NCI-H1694 treated with DMSO at 0.1 percent for 48 hours (cell line): ENCODE results near the gene SLC6A6.
"Not testable (repeated sequence)": the region's sequence is repeated elsewhere in the genome, so short reads cannot be mapped to it uniquely, and the experiment has no call there.

ENCODE experiments used
- DNase-seq: peaks from one replicate; lab custom pipeline; 2025; lab: John Stamatoyannopoulos, UW

The SLC6A6 gene

DNA sequence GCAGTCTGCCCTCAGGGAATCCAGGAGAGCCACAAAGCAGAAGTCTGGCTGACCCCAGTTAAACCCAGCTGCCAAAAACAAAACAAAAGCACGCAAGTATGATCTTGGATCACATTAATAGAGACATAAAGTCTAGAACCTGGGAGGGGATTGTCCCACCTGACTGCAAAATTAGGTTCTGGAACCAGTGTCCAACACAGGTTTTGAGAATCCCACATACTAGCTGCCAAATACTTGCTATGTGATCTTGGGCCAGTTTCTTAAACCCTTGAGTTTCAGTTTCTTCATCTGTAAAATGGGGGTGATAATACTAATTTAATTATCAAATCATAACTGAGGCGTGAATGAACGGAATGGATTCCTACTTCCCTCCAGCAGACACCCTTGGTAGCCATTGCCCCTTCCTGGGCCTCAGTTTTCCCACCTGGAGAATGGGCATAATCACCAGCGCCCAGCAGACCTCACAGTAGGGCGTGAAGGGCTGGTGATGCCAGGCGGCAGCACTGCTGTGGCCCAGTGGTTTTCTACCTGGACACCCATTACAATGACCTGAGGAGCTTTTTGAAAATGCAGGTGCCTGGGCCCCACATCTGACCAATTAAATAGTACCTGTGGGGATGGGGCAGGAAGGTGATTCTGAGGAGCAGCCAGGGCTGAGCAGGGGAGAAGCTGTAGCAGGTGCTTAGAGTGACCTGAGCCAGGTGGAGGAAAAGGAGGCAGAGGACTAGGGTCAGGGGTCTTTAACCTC lies 105.5 kb downstream of the SLC6A6 start:
- no peak for DNase-seq

DNA sequence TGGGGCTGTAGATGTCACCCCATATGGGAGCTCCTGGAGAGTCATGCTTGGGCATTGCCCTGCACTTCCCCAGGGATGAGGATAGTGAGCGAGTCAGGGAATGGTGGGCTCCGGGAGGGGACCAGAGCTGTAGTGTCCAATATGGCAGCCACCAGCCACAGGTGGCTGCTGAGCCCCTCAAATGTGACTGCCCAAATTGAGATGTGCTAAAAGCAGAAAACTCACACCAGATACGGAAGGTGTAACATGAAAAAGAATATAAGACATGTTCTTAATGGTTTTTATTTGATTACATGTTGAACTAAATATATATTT lies 106.1 kb downstream of the SLC6A6 start:
- DNase-seq: no peak

DNA sequence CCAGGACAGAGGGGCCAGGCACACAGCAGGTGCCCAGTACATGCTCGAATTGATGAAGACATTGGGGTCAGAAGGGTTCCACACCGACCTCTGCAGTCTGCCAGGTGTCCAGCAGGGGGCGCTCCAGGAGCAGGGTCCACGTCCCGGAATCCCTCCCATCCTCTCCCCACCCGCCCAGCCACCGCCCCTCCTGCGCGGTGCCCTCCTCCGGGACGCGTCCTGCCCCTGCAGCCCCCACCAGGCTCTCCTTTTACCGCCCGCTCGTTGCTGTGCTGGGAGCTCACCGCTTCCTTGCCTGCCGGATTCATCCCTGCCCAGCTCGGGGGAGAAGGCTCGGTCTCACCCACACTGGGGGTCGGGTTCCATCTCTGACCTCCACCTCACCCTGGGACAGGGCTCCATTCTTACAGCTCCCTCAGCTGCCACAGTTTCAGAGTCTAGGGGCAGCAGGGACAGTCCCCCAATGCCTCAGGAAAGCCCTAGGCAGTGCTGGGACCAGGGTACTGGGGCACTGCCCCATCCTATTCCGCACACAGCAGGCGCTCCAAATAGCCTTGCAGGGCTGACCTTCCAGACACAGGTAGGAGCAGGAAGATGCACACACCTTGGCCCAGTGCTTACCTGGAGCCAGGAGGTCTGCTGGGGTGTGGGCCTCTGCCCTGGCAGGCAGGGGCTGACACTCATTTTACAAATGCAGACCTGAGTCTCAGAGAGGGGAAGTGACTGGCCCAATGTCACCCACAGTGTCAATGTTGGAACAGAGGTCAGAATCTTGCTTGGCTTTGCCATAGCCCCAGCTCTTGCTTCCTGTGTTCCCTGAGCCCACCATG lies 106.8 kb downstream of the SLC6A6 start:
- peak; percentile 1 for DNase-seq

DNA sequence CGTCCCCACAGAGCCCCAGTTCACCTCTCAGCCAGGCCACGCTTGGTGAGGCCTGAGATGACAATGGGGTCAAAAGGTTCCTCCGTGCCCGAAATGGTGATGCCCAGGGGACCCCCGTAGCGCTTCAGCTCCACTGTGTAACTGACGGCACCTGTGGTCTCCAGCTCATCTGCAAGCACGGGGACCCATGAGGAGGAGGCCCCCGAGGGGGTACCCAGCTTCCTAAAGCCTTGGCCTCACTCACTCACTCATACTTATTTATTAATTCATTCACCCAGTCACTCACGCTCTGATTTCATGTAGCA lies 107.3 kb downstream of the SLC6A6 start:
- DNase-seq: no peak

DNA sequence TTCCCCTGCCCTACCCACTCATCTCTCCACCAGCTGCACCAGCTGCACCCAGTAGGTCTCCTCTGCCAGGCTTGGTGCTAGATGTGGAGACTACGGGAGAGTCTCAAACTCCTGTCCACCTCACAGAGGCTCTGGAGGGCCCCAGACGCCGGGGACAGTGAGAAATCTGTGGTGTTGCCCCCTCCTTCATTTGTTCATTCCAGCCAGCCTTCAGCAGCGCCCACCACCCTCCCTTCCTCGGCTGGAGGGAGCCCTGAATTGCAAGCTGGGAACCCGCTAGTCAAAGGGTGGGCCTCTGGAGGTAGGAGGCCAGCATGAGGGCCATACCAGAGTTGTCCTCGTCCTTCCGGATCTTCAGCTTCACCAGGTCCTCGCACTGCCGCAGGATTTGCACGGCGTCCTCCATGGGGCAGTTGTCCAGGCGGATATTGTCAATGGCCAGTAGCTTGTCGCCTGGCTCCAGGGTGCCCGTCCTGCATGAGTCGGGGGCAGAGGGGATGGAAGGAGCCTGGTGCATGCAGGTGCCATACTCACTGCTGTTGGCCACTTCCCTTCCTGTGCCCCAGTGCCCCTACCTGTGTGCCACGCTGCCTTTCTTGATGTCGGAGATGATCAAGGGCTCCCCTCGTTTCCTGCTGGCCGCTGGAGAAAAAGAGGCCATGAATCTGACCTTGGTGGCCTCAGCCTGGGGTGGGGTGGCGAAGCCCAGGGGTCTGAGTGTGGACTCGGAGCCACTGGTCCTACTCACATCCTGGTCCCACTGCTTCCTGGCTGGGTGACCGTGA lies 108.6 kb downstream of the SLC6A6 start:
- DNase-seq: no peak

DNA sequence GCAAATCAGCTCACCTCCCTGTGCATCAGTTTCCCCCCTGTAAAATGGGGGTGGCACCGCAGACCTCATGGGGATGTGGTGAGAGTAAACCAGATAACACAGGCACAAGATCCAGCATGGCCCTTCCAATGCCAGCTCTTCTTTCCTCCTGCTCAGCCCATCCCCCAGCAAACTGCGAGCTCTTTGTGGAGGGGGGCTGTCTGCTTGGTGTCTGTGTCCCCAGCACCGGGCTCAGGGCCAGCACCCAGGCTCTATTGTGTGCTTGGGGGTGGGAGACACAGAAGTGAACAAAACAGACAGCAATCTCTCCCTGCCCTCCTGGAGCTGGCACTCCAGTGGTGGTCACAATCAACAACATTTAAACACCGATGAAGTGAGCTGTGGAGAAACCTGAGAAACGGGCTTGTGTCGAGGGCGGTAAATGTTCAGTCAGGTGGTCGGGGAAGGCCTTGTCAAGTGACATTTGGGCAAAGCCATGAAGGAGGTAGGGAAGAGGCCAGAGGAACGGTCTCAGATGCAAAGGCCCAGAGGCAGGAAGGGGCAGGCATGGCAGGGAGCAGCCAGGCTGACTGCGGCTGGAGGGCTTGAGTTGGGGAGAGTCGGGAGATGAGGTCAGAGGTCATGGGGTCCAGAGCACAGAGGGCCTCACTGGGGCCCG lies 109.3 kb downstream of the SLC6A6 start:
- DNase-seq: no peak

DNA sequence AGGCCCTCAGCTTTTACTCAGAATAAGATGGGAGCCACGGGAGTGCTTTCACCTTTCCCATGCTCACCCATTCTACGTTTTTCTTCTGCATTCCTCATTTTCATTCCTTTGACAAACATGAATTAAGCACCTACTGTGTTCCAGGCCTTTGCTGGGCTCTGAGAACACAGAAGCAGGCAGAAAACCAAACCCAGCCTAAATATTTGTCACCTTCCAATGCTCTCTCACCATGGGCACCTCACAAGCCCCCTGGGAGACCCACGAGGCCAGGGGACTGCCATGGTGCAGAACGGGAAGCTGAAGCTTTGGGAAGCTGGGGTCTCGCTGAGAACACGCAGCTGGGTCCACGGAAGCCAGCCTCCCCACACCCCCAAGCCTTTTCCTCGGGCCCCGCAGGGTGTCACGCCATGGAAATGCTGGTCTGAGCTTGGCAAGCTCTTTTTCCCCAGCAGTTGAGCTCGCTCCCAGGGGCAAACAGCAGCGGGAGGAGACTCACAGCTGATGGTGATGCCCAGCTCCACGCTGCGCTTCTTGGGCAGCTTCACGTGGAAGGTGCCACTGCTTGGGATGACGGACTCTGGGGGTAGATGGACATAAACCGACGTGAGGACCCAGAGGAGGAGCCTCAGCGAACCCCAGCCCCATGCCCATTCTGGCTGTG lies 110.0 kb downstream of the SLC6A6 start:
- DNase-seq: no peak

DNA sequence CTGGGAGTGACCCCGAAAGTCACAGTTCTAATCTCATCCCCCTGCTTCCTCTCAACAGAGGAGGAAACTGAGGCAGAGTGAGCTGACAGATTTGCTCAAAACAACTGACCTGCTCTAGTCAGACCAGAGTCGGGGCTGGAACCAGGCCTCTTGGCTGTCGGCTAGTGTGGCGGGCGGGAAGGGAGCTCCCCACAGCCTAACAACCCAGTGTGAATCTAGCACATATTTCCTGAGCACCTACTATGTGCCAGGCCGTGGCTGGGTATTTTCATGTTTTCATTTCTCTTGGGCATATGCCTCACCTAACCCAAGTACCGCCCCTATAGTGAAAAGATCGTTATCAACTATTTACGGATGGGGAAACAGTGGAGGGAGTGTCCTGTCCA lies 110.5 kb downstream of the SLC6A6 start:
- DNase-seq: no peak

DNA sequence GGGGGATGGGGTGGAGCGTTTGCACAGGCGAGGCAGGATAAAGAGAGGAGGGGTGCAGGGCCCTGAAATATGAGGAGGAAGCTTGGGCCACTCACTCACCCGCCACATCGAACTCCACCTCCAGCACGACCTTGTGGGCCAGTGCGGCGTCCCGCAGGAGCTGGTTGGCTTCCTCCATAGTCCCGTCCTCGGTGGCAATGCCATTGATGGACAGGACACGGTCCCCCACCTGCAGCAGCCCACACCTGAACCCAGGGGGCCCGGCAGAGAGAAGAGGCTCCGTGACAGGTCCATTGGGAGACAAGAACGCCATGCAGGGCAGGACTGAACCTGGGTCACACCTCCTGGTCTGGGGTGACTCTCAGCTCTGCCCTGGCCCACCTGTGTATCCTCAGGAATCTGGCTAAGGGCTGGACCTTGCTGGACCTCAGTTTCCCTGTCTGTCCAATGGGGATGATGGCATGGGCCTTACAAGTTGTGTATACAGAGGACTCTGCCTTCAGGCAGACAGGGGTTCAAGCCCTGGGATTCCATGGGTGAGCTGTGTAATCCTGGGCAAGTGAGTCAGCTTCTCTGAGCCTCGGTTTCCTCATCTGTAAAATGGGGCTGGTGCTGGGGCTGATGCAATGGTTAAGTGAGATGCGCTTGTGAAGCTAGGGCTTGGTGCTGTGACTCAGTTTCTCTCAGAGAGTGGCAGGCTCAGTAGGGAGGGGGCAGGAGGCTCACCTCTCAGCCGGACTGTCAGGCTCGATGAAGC lies 111.3 kb downstream of the SLC6A6 start:
- DNase-seq: no peak

DNA sequence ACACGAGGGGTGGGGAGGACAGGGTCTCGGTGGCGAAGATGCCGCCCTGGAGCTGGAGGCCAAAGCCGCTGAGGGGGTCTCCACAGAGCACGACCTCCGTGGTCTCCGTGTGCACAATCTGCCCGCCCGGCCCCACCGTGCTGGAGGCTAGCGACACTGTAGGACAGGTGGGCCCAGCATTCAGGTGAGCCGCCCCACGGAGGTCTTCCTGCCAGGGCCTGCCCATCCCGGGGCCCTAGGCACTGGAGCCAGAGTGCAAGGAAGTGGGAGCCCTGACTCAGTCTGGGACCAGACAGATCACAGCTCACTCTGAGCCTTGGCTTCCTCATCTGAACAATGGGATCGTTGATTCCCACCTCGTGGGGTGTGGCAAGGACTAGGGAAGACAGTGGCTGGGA lies 111.9 kb downstream of the SLC6A6 start:
- DNase-seq: no peak

DNA sequence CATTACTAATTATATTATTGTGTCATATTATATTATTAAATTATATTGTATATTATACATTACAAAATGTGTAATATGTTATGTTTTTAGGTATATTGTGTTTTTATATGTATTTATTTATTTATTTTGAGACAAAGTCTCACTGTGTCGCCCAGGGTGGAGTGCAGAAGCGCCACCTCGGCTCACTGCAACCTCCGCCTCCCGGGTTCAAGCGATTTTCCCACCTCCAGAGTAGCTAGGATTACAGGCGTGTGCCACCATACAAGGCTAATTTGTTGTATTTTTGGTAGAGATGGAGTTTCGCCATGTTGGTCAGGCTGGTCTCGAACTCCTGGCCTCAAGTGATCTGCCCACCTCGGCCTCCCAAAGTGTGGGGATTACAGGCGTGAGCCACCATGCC lies 113.1 kb downstream of the SLC6A6 start:
- not testable (repeated sequence) for DNase-seq

DNA sequence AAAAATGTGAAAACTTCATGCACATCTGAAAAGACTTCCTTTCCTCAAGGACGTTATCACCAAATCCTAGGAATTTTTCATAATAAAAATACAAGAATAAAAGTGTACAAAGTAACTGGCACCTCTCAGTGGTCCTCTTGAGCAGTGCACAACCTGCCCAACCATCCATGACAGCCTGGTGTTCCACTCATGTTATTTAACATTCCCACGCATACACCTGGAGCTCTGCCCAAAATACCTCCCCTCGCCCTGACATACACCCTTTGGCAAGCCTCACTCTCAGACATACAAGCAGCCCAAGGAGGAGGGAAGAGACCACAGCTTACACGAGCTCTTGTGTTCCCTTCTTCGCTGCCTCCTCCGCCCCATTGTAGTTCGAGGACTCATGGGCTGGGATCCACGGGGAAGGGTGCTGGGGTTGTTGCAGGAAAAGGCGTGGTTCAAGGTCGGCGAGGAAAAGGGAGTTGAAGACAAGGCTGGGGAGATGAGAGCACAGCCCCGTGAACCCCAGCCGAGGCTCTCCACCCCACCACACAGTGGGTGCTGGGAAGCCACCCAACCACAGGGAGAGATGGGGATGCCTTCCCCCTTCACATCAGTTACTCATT lies 114.4 kb downstream of the SLC6A6 start:
- no peak for DNase-seq

DNA sequence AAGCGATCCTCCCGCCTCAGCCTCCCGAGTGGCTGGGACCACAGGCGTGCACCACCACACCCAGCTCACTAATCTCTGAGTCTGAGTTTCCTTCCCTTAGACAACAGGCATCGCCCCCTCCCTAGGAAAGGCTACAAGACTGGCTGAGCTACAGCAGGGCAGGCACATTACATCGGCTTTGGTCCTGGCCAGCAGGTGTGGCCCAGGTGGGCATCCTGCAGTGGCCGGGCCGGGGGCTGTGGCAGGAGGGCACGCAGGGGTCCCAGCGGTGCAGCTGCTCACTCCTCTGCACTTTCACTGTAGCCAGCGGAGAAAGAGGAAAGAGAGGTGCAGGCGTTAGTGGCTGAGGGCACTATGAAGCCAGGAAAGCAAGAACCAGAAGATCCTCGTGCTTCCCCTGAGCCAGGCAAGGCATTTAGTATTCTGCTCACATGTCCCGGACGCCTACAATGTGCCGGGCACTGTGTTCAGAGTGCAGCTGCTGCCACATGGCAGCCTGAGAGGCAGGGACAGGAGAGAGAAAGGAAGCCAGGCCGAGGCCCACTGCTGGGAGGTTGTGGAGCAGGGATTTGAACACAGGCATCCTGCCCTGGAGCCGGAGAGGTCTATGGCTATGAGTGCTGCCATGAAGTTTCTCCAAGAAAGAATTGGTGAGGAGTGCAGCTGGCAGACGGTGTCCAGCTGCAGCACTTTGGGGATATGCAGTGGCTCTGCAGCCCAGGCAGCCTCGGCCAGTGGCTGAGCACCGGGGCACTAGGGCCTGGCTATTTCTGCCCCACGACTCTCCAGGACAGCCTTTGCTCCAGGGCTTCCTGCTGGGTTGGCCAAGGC lies 115.4 kb downstream of the SLC6A6 start:
- no peak for DNase-seq

DNA sequence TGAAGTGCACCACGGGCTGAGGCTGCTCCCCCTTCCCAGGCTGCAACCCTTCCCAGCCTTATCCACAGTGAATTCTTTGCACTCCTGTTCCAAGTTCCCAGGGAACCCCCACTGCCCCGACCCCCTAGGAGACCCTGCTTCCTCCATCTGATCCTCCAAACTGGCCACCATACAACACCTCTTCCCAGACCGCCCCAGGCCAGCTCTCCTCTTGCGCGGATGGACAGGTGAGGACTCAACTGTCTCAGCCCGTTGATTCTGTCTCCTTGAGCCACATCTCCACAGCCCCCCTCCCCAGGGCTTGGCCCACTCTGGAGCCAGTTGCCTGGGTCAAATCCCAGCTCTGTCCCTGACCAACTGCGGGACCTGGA lies 116.0 kb downstream of the SLC6A6 start:
- DNase-seq: no peak

DNA sequence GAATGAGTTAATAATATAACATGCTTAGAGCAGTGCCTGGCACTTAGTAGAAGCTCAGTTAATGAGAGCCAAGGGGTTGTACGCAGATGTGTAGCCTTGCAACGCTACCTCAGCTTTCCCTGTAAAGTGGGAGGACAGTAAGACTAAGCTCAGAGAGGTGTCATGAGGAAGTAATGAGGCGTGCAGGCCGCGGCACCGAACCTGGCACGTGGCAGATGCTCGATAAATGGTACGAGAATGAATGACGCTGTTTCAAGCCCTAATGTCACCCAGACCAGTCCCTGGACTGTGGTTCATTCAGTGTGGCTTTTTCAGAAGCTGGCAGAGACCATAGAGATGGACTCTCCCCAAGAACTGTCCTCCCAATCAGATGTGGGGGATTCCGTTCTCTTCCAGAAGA lies 116.5 kb downstream of the SLC6A6 start:
- DNase-seq: no peak

DNA sequence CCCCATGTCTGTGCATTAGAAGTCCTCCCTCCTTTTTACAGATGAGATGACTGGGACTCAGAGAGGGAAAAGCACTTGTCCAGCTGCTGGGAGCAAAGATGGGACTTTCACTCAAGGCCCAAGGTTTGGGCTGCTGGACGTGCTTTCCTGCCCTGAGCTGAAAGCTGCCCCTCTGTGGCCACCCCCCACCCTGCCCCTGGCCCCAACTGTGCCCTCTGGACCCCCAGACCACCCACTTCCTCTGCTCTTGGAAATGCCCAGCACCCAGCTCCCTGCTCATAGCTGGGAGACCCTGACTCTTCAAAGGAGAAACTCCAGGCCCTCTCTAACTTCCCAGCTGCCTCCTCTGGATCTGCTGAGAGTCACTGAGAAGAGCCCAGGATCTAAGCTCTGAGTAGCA lies 117.0 kb downstream of the SLC6A6 start:
- no peak for DNase-seq

DNA sequence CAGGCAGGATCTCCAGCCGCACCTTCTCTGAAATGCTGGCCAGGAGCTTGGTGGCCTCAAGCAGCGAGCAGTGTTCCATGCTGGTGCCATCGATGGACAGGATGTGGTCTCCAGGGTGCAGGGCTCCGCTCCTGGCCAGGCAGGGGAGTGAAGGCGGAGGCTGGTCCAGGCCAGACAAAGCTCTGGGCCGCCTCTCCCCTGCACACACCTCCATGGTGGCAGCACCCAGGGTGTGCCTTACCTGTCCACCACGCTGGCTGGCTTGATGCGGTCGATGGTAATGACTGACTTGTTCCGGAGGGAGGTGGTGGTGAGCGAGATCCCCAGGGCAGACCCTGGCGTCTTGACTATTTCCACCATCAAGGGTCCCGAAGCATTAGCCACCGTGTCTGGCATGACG lies 117.7 kb downstream of the SLC6A6 start:
- DNase-seq: no peak

DNA sequence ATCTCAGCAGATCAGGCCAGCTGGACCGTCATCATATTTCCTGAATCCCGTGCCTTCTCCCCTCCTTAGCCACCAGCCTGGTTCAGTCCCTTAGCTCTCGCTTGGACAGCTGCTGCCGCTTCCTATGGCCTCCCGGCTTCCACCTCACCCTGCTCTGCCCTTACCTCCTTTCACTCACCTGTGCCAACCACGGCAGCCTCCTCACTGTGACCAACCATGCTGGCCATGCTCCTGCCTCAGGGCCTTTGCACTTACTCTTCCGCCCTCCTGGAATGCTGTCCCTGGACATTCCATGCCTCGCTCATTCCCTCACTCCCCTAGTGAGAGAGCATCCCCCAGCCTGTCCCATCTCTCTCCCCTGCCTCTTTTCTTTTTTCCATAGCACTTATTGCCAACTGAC lies 118.6 kb downstream of the SLC6A6 start:
- no peak for DNase-seq

DNA sequence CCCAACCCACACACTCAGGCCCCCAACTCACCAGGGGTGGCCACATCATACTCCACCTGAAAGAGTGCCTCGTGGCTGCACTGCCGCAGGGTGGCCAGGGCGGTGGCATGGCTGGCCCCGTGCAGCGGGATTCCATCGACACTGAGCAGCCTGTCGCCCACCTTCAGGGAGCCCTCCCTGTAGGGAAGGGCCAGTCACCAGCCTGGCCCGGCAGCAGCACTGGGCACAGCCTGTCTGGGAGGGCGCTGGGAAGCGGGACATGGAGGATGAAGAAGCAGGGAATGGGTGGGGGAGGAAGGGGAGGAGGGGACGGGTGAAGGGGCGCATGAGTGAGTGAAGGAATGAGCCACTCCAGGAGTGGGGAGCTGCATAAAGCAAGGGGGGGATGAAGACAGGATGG lies 119.2 kb downstream of the SLC6A6 start:
- no peak for DNase-seq

DNA sequence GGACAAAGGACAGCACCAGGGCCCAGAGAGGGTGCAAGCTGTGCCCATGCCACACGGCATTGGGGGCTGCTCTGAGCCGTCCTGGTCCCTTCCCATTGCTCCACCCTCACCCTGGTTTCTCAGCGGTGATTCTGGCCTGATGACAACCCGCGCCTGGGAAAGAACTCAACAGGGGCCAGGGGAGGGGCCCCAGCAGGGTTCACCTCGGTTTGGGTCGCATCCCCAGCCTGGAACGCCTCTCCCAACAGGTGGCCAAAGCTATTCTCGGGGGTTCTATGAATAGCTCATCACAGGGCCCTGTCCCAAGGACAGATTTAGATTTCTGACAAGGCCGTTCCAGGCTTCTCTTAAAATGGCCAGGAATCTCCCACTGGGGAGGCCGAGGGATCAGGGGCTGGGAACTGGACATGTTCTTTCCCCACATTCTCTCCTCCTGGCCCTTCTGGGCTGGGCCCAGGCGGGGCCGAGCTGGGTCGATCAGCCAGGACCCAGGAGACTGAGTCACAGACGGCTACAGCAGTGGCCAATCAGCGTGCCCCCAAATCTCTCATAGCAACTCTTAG lies 119.8 kb downstream of the SLC6A6 start:
- DNase-seq: no peak
